Measurements from ENCODE around the gene ARMC7.
"Not testable (repeated sequence)": the region's sequence is repeated elsewhere in the genome, so short reads cannot be mapped to it uniquely, and the experiment has no call there.

The ARMC7 gene

DNA sequence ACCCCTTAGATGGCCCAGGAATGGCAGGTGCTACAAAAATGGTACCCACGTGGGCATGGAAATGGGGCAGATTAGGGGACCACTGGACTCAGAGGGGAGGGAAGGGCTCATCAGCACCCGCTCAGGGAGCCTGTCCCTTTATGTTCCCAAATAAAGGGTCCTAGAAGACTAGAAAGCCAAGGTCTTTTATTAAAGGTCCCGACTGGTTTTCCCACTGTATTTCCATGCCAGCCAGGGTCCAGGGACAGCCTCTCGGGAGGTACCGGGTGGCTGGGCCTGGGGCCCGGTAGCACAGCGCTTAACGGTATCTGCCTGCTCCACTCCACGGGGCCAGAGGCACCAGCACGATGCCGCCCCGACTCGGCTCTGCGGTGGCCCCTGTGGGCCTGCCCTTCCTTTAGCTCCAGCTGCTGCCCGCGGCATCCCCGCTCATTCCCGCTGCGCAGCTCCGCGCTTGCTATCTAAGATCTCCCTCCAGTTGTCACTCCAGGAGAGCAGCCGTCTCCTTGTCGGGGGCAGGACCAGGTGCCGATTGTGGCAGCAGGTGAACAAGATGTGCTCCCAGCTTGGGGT is 20.4 kb downstream of the ARMC7 start:
- no peak for DNase-seq

GRCh38 chr17:75130632-75131277 is 21.0 kb downstream of the ARMC7 start:
- DNase-seq, result peak; percentile 46

- peak; percentile 69 for DNase-seq
Measured at GRCh38 chr17:75131278-75132017, 21.7 kb downstream of the ARMC7 start, which contains the start of gene NT5C. Gene NT5C (minus strand): TSS chr17:75131742. CDS start chr17:75131707, 35 bp downstream.

- not testable (repeated sequence) for DNase-seq
Measured at GRCh38 chr17:75132018-75133000, 22.5 kb downstream of the ARMC7 start.

DNA sequence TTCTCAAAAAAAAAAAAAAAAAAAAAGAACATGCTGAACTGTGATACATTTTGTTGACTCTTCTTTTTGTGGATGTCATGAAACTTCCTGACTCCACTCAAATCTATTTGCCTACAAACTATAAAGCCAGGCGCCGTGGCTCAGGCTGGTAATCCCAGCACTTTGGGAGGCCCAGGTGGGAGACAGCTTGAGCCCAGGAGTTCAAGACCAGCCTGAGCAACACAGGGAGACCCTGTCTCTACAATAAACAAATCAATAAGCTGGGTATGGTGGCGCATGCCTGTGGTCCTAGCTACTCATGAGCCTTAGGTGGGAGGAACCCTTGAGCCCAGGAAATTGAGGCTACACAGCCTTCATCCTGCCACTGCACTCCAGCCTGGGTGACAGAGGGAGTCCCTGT is 23.2 kb downstream of the ARMC7 start:
- DNase-seq, result no peak

DNA sequence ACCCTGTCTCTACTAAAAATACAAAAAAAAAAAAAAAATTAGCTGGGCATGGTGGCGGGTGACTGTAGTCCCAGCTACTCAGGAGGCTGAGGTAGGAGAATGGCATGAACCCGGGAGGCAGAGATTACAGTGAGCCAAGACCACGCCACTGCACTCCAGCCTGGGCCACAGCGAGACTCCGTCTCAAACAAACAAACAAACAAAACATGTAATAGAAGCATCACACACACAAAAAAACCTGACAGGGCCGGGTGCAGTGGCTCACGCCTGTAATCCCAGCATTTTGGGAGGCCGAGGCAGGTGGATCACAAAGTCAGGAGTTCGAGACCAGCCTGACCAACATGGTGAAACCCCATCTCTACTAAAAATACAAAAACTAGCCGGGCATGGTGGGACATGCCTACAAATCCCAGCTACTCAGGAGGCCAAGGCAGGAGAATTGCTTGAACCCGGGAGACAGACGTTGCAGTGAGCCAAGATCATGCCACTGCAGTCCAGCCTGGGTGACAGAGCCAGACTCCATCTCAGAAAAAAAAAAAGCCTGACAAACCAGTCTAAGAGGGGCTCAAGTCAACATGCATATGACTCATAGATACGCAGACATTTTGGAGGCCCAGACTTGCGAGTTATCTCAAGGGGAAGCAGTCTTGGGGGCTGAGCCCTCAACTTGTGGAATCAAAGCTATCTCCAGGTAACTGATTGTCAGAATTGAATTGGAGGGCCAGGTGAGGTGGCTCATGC is 24.0 kb downstream of the ARMC7 start:
- DNase-seq, result not testable (repeated sequence)

DNA sequence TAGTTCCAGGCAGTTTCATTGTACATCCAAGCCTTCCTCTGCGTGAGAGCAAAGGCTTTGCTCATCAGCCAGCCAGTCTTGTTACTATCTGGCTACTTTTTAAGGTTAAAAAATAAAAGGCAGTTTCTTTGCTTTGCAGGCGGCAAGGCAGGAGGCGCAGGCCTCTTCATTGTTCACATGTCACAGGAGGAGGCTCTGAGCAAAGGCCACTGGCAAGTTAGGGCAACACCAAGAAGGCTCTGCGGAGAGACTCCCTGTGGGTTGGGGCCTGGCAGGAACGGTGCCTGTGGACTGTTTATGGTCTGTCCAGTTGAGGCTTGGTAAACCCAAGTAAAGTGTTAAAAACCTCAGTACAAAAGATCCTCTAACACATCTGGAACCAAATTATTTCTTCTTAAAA is 25.7 kb downstream of the ARMC7 start:
- DNase-seq, result no peak

DNA sequence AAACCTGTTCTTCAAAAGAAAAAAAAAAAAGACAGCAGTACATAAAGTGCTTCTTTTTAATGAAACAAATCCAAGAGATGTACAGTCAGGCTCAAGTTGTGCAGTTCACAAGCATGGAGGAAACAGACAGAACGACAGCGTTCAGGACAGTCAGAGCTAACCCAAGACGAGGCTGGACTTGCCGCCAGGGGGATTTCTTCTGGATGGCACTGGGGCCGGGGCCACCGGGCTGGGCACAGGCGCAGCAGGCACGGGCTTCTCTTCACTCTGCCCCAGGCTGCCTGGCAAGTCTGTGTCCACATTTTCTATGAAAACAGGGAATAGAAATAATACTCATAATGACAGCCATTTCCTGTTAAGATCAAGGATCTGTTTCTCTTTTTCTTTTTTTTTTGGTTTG is 26.2 kb downstream of the ARMC7 start:
- no peak for DNase-seq

GRCh38 chr17:75137762-75138161 is 28.0 kb downstream of the ARMC7 start:
- not testable (repeated sequence) for DNase-seq

DNA sequence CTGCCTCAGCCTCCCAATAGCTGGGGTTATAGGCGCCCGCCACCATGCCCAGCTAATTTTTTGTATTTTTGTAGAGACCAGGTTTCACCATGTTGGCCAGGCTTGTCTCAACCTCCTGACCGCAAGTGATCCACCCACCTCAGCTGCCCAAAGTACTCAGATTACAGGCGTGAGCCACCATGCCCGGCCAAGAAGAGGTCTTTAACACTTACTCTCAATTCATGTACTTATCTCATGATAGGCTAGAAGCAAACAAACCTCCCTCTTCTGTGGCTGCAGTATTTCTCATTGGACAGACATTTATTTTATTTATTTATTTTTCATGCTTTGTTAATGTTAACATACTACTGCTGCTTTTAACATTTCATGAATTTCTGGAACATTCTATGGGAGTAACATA is 28.8 kb downstream of the ARMC7 start:
- no peak for DNase-seq

GRCh38 chr17:75142236-75142971 is 32.6 kb downstream of the ARMC7 start:
- DNase-seq, result no peak

DNA sequence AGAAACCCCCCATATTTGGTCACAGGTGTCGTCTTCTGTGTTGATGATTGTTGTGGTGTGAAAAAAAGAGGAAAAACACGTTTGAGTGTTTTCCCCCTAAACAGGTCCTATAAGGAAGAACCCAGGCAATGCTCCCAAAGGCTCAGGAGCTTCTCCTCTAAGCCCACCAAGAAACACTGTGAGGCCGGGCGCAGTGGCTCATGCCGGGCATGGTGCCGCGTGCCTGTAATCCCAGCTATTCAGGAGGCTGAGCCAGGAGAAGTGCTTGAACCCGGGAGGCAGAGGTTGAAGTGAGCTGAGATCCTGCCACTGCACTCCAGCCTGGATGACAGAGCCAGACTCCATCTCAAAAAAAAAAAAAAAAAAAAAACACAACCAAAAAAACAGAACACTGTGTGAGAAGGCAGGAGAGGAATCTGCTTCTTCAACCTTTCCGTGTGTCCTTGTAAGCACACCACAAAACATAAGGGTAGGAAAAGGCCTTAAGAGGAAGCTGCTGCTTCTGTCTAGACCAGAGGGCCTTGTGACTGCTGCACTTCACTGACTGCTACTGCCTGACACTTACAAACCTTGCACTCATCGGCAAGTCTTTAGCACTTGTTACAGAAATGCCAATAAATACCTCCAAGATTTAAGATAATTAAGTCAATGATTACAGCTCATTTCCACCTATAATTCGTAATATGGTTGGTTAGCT is 35.2 kb downstream of the ARMC7 start:
- no peak for DNase-seq

DNA sequence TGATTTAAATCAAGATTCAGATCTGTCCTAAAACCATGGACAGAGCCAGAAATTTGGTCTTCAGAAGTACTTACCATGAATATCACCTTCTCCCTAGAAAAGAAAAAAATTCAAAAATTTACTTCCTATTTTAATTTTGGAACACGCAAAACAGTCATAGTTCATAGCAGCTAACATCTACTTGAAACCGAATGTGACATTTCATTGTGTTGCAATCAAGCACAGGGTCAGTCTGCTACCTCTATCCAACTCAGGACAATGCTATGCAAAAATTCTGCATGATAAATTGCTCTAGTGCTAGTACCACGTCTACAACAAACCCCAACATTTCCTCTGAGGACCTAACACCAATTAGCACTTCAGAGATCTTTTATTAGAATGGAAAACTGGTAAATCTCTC is 36.8 kb downstream of the ARMC7 start:
- DNase-seq, result no peak

DNA sequence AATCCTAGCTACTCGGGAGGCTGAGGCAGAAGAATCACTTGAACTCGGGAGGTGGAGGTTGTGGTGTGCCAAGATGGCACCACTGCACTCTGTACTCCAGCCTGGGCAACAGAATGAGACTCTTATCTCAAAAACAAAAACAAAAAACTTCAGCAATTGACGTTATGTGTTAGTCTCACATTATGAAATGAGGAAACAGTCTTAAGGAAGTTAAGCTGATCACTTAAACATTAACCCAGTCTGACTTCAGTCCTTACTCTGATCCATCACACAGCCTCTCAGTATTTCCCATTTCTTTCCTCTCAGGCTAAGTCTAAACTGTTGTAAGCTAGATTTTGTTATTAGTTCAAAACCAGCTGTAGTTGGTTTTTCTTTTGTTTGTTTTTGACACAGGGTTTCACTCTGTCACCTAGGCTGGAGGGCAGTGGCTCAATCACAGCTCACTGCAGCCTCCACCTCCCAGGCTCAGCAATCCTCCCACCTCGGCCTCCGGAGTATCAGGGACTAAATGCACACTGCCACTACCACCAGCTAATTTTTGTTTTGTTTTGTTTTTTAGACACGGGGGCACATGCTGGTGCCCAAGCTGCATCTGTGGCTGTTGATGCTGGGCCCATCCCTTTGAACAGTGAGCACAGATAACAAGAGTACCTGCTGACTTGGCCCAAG is 38.2 kb downstream of the ARMC7 start:
- no peak for DNase-seq

DNA sequence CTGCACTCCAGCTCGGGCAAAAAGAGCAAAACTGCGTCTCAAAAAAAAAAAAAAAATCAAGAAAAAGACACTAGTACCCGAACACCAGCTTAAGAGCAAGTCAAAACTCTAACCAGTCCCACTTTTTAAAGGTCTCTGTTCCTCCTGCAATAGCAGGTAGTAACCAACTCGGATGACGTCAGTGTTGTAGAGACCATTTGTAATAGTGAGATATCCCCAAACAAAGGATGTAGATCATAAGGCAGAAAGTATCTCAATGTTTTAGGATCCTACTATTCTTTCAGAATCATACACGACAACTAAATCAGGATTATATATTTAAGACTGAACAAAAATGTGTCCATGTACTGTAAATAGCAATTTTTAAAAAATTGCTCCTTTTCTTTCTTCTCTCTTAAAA is 42.2 kb downstream of the ARMC7 start:
- no peak for DNase-seq

DNA sequence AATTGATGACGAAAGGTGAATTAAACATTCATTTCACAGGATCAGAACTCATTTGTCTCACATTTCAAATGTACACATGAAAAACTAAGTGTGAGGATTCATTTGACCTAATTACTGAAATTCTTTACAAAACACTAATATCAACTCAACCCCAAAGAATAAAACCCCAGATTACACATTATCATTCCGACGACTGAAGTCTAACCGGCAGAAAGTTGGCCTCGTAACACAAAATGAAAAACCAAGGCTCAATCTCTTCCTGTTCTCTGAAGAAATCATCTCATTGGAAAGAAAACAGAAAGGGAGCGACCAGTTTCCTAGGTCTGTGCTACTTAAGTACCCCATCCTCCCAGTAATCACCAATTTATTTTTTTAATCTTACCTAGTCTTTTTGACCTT is 42.8 kb downstream of the ARMC7 start:
- no peak for DNase-seq

GRCh38 chr17:75152922-75153779 is 43.4 kb downstream of the ARMC7 start:
- no peak for DNase-seq

DNA sequence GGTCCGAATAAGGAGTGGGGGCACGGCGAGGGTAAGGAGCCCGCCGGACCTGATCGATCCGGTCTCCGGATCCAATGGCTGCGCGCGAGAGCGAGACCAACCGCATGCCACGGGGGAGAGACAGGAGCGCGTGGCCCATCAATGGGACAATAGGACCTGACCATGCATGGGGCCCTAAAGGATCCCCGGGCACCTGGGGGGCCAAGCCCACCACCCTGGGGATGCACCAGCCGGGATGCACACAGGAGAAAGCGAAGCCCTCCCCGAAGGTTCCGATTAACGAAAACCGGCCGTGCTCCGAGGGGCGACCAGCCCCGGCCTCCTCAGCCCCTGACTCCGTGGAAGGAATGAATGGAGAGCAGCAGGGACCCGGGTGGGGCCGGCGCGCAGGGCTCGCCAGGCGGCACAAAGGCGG is 44.0 kb downstream of the ARMC7 start:
- no peak for DNase-seq

Data from midbrain (tissue), 1 donor.